Measurements from ENCODE around the gene SLC35B4.

The SLC35B4 gene

GRCh38 chr7:134351424-134351823 is 34.7 kb upstream of the SLC35B4 start:
- Histone ChIP-seq H4K20me1 (ENCODE audit: insufficient read depth, low read length) (no peaks in the 10 kb centered on the region), H3K36me3 (replicated peaks; ENCODE audit: low read depth, low read length) (no peaks in the 10 kb centered on the region), H2AFZ (ENCODE audit: low read depth, low read length) (no peak overlapping the region), H3K79me2 (ENCODE audit: low read length) (no peaks in the 10 kb centered on the region), H3K9ac (ENCODE audit: low read length) (peak overlapping the region; percentile 88), H3K4me2 (ENCODE audit: low read length) (peak overlapping the region; percentile 89), H3K4me1 (ENCODE audit: low read length) (peaks cover 62% of the 10 kb centered on the region), H3K4me3 (ENCODE audit: low read length) (peak overlapping the region; percentile 70), H3K9me3 (ENCODE audit: insufficient read depth, low read length) (no peaks in the 10 kb centered on the region), H3K27ac (ENCODE audit: low read length) (peak overlapping the region; percentile 97), H3K27me3 (ENCODE audit: low read depth, low read length) (no peaks in the 10 kb centered on the region)
- TF ChIP-seq EZH2phosphoT487 (IDR thresholded peaks at IDR 0.05; ENCODE audit: low read depth) (no peak), CTCF (IDR thresholded peaks at IDR 0.05; ENCODE audit: low read depth, low read length) (no peak)

GRCh38 chr7:134350709-134351108 is 34.0 kb upstream of the SLC35B4 start:
- Histone ChIP-seq H3K4me1 (ENCODE audit: low read length) (peaks cover 69% of the 10 kb centered on the region), H3K9me3 (ENCODE audit: insufficient read depth, low read length) (no peaks in the 10 kb centered on the region), H3K79me2 (ENCODE audit: low read length) (no peaks in the 10 kb centered on the region), H3K27ac (ENCODE audit: low read length) (peak overlapping the region; percentile 97), H3K36me3 (replicated peaks; ENCODE audit: low read depth, low read length) (no peaks in the 10 kb centered on the region), H3K4me2 (ENCODE audit: low read length) (peak overlapping the region; percentile 89), H3K4me3 (ENCODE audit: low read length) (peak overlapping the region; percentile 70), H2AFZ (ENCODE audit: low read depth, low read length) (no peak overlapping the region), H3K9ac (ENCODE audit: low read length) (peak overlapping the region; percentile 68), H3K27me3 (ENCODE audit: low read depth, low read length) (no peaks in the 10 kb centered on the region), H4K20me1 (ENCODE audit: insufficient read depth, low read length) (no peaks in the 10 kb centered on the region)
- TF ChIP-seq EZH2phosphoT487 (IDR thresholded peaks at IDR 0.05; ENCODE audit: low read depth) = no peak
- TF ChIP-seq CTCF (IDR thresholded peaks at IDR 0.05; ENCODE audit: low read depth, low read length) = no peak

GRCh38 chr7:134347567-134347966 is 30.8 kb upstream of the SLC35B4 start:
- no peaks in the 10 kb centered on the region for H3K27me3 ChIP-seq (ENCODE audit: low read depth, low read length)
- H3K4me2 ChIP-seq (ENCODE audit: low read length) = no peak overlapping the region
- H4K20me1 ChIP-seq (ENCODE audit: insufficient read depth, low read length) = no peaks in the 10 kb centered on the region
- H3K79me2 ChIP-seq (ENCODE audit: low read length) = no peaks in the 10 kb centered on the region
- H3K4me1 ChIP-seq (ENCODE audit: low read length) = peaks cover 68% of the 10 kb centered on the region
- H2AFZ ChIP-seq (ENCODE audit: low read depth, low read length) = no peak overlapping the region
- H3K9me3 ChIP-seq (ENCODE audit: insufficient read depth, low read length) = no peaks in the 10 kb centered on the region
- TF ChIP-seq EZH2phosphoT487 (IDR thresholded peaks at IDR 0.05; ENCODE audit: low read depth) (no peak), CTCF (IDR thresholded peaks at IDR 0.05; ENCODE audit: low read depth, low read length) (no peak)
- H3K27ac ChIP-seq (ENCODE audit: low read length) = no peak overlapping the region
- no peak overlapping the region for H3K4me3 ChIP-seq (ENCODE audit: low read length)
- no peak overlapping the region for H3K9ac ChIP-seq (ENCODE audit: low read length)
- no peaks in the 10 kb centered on the region for H3K36me3 ChIP-seq (replicated peaks; ENCODE audit: low read depth, low read length)

GRCh38 chr7:134343796-134344195 is 27.1 kb upstream of the SLC35B4 start:
- Histone ChIP-seq H3K36me3 (replicated peaks; ENCODE audit: low read depth, low read length) (no peaks in the 10 kb centered on the region), H3K27ac (ENCODE audit: low read length) (no peak overlapping the region), H3K9me3 (ENCODE audit: insufficient read depth, low read length) (no peaks in the 10 kb centered on the region), H3K4me2 (ENCODE audit: low read length) (no peak overlapping the region), H3K4me3 (ENCODE audit: low read length) (no peak overlapping the region), H3K79me2 (ENCODE audit: low read length) (no peaks in the 10 kb centered on the region), H3K27me3 (ENCODE audit: low read depth, low read length) (no peaks in the 10 kb centered on the region), H3K9ac (ENCODE audit: low read length) (no peak overlapping the region), H4K20me1 (ENCODE audit: insufficient read depth, low read length) (no peaks in the 10 kb centered on the region), H2AFZ (ENCODE audit: low read depth, low read length) (no peak overlapping the region), H3K4me1 (ENCODE audit: low read length) (peaks cover 36% of the 10 kb centered on the region)
- TF ChIP-seq EZH2phosphoT487 (IDR thresholded peaks at IDR 0.05; ENCODE audit: low read depth) (no peak), CTCF (IDR thresholded peaks at IDR 0.05; ENCODE audit: low read depth, low read length) (no peak)

Measured in OCI-LY3 (cell line).